HEK293 (cell line): Measurements from ENCODE around the gene FAM221B.
A peak's percentile ranks its signal among the peaks of the same experiment; 100 is the strongest.

ENCODE experiments used
- CTCF ChIA-PET: fragments of 350-600 bp; formaldehyde crosslinking; extraction: SDS; loops from one replicate; lab custom pipeline; 2021; ENCODE audit warnings: antibody characterized with exemption; lab: Yijun Ruan, JAX
- POLR2A ChIA-PET: fragments of 300-600 bp; formaldehyde crosslinking; extraction: SDS; loops from one replicate; lab custom pipeline; 2020; ENCODE audit warnings: antibody characterized with exemption, inconsistent platforms; lab: Yijun Ruan, JAX
- H3K27ac ChIP-seq: fragments of 200-500 bp; sonication (Bioruptor generic); 2 replicates; pipeline ENCODE4 v1.5.1; 2014; ENCODE audit warnings: low read depth, low read length, control low read depth, inconsistent platforms; ENCODE audit errors: extremely low read depth
- H3K36me3 ChIP-seq, 2 experiments: fragments of 200-500 bp in 1 of 2; sonication (Bioruptor generic) in 1 of 2; 1 replicate in 1 of 2; 2 replicates in 1 of 2; pipeline ENCODE4 v1.5.1; 2014 to 2017; ENCODE audit warnings: inconsistent platforms in 2 of 2, low read length in 2 of 2; ENCODE audit not compliant: control insufficient read depth in 2 of 2, insufficient read depth in 1 of 2
- H3K4me1 ChIP-seq: fragments of 200-500 bp; sonication (Bioruptor generic); 2 replicates; pipeline ENCODE4 v1.5.1; 2014; ENCODE audit warnings: mild to moderate bottlenecking, low read length, inconsistent platforms; ENCODE audit not compliant: control insufficient read depth, insufficient read depth
- H3K4me3 ChIP-seq: 2 replicates; pipeline ENCODE4 v1.5.1; 2011; ENCODE audit warnings: low read depth, mild to moderate bottlenecking, control low read depth, low read length, moderate library complexity
- H3K9me3 ChIP-seq: fragments of 200-500 bp; sonication (Bioruptor generic); 2 replicates; pipeline ENCODE4 v1.5.1; 2014; ENCODE audit warnings: low read depth, low read length, inconsistent platforms; ENCODE audit not compliant: control insufficient read depth, insufficient read depth
- CTCF ChIP-seq: fragments of 450-650 bp; formaldehyde crosslinking; IDR thresholded peaks from 2 replicates; pipeline ENCODE4 v1.5.1; 2016; ENCODE audit warnings: missing biosample characterization, missing genetic modification characterization
- GLIS1 ChIP-seq: fragments of 450-650 bp; formaldehyde crosslinking; IDR thresholded peaks from 2 replicates; pipeline ENCODE4 v1.5.1; 2016; ENCODE audit warnings: missing biosample characterization, missing genetic modification characterization
- HOXD13 ChIP-seq: sonication (generic); formaldehyde crosslinking; IDR thresholded peaks from 2 replicates; pipeline ENCODE4 v1.8.0; 2022; ENCODE audit warnings: missing genetic modification reagents, borderline replicate concordance
- KLF10 ChIP-seq: fragments of 450-650 bp; IDR thresholded peaks from 2 replicates; pipeline ENCODE4 v1.5.1; 2018; ENCODE audit warnings: missing biosample characterization, mild to moderate bottlenecking, missing genetic modification characterization
- KLF16 ChIP-seq: fragments of 450-650 bp; formaldehyde crosslinking; IDR thresholded peaks from 2 replicates; pipeline ENCODE4 v1.5.1; 2017; ENCODE audit warnings: missing biosample characterization, missing genetic modification characterization
- SCRT2 ChIP-seq: fragments of 450-650 bp; formaldehyde crosslinking; IDR thresholded peaks from 2 replicates; pipeline ENCODE4 v1.5.1; 2016; ENCODE audit warnings: missing biosample characterization, missing genetic modification characterization
- SP2 ChIP-seq: fragments of 450-650 bp; formaldehyde crosslinking; IDR thresholded peaks from 2 replicates; pipeline ENCODE4 v1.5.1; 2016; ENCODE audit warnings: missing biosample characterization, missing genetic modification characterization
- ZBTB11 ChIP-seq: fragments of 450-650 bp; formaldehyde crosslinking; conservative IDR thresholded peaks from 2 replicates; pipeline ENCODE4 v1.5.1; 2016; ENCODE audit warnings: low read depth, missing biosample characterization, missing genetic modification characterization
- ZNF2 ChIP-seq: fragments of 450-650 bp; formaldehyde crosslinking; IDR thresholded peaks from 2 replicates; pipeline ENCODE4 v1.5.1; 2016; ENCODE audit warnings: missing biosample characterization, missing genetic modification characterization
- ZNF239 ChIP-seq: fragments of 450-650 bp; formaldehyde crosslinking; IDR thresholded peaks from 2 replicates; pipeline ENCODE4 v1.5.1; 2016; ENCODE audit warnings: missing biosample characterization, missing genetic modification characterization
- ZNF335 ChIP-seq: fragments of 450-650 bp; formaldehyde crosslinking; conservative IDR thresholded peaks from 2 replicates; pipeline ENCODE4 v1.5.1; 2016; ENCODE audit warnings: missing biosample characterization, missing genetic modification characterization
- ZNF394 ChIP-seq: fragments of 450-650 bp; formaldehyde crosslinking; IDR thresholded peaks from 2 replicates; pipeline ENCODE4 v1.5.1; 2016; ENCODE audit warnings: missing biosample characterization, missing genetic modification characterization, mild to moderate bottlenecking, moderate library complexity, borderline replicate concordance
- ZNF518A ChIP-seq: fragments of 450-650 bp; formaldehyde crosslinking; conservative IDR thresholded peaks from 2 replicates; pipeline ENCODE4 v1.5.1; 2016; ENCODE audit warnings: low read depth, missing biosample characterization, missing genetic modification characterization
- ZNF561 ChIP-seq: fragments of 450-650 bp; IDR thresholded peaks from 2 replicates; pipeline ENCODE4 v1.5.1; 2018; ENCODE audit warnings: missing biosample characterization, missing genetic modification characterization, borderline replicate concordance
- ZNF580 ChIP-seq: fragments of 450-650 bp; formaldehyde crosslinking; IDR thresholded peaks from 2 replicates; pipeline ENCODE4 v1.5.1; 2016; ENCODE audit warnings: missing biosample characterization, missing genetic modification characterization
- ZNF664 ChIP-seq: fragments of 450-650 bp; formaldehyde crosslinking; IDR thresholded peaks from 2 replicates; pipeline ENCODE4 v1.5.1; 2016; ENCODE audit warnings: missing biosample characterization, missing genetic modification characterization
- ZNF768 ChIP-seq: fragments of 450-650 bp; formaldehyde crosslinking; IDR thresholded peaks from 2 replicates; pipeline ENCODE4 v1.5.1; 2018; ENCODE audit warnings: missing biosample characterization, mild to moderate bottlenecking, missing genetic modification characterization
- ZNF776 ChIP-seq: fragments of 450-650 bp; formaldehyde crosslinking; IDR thresholded peaks from 2 replicates; pipeline ENCODE4 v1.5.0; 2017; ENCODE audit warnings: missing biosample characterization, missing genetic modification characterization, borderline replicate concordance
- ZNF837 ChIP-seq: fragments of 450-650 bp; formaldehyde crosslinking; IDR thresholded peaks from 2 replicates; pipeline ENCODE4 v1.5.1; 2016; ENCODE audit warnings: missing biosample characterization, missing genetic modification characterization

The FAM221B gene

GRCh38 chr9:35814106-35814840 is 14.3 kb downstream of the FAM221B start (continued):
- TF ChIP-seq ZNF561 (tag by site-specific recombination) (no peak), ZNF768 (tag by site-specific recombination) (no peak), ZNF837 (no peak), ZNF776 (tag by site-specific recombination) (no peak), ZNF664 (no peak)

- Histone ChIP-seq H3K9me3 (no peaks in the 10 kb centered on the region), H3K36me3 (peaks cover 0 to 19% of the 10 kb centered on the region in 2 experiments; a peak in 1 of 3 replicates), H3K4me1 (no peaks in the 10 kb centered on the region), H3K27ac (no peak overlapping the region), H3K4me3 (no peak overlapping the region)
- TF ChIP-seq CTCF (0 out of 2 replicates have a peak, but pooled peaks have one; percentile 10), ZNF2 (tag by site-specific recombination) (no peak), SCRT2 (tag by site-specific recombination) (peak; percentile 80)
- CTCF ChIA-PET, result interaction anchor here (0.6 to 4.3 kb wide), 18 partner anchors 8 to 98 kb away, joined by 3 to 46 read pairs (median 6); partner anchors contain the start of gene CREB3
- POLR2A ChIA-PET, result interaction anchor here (1.0 to 3.1 kb wide), 13 partner anchors 10 to 377 kb away, joined by 3 to 13 read pairs (median 4); partner anchors contain the start of genes ARHGEF39, CCDC107, CLTA and FAM221B
Measured at GRCh38 chr9:35813434-35814105, 15.0 kb downstream of the FAM221B start.

DNA sequence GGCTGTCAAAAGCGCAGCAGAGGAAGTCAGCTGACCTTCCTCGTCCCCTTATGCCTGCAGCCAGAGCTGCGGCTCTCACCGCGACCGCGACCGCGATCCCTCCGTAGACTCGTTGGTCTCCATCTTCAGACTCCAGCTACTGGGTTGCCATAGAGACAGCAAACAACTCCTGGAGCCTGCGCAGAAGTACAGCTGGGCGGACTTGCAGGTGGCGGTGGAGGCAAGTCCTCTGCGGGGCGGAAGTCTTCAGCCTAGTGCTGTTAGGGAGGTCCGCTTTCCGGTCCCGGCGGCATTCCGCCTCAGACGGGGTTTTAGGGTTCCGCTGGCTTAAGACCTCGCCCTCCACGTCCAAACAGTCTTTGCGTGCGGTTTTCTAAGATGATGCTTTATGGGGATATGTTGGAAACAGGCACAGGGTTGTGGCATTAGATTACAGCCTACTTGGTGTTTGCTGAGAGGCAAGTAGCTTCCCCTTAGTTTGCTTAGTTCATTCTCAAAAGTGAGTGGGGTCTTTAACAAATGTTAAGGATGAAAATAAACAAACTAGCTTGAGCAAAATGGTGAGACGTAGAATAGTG is 16.4 kb downstream of the FAM221B start, which contains the start of gene SPAG8:
SPAG8 (minus strand) TSS at position 238 of the 578 bp plus-strand sequence; CDS start at position 123, 115 bp downstream.
- CTCF ChIA-PET, result interaction anchor here (0.8 to 4.3 kb wide), 11 partner anchors 10 to 196 kb away, joined by 3 to 46 read pairs (median 5); no protein-coding TSS in a partner anchor
- peak within 1 kb of the TSS; percentile 13; the same call in 1 of the 2 replicates for H3K27ac ChIP-seq
- TF ChIP-seq ZBTB11 (tag by site-specific recombination), result peak; percentile 98
- peak; percentile 75; the same call in 1 of the 2 replicates for TF ChIP-seq ZNF580 (tag by site-specific recombination)
- TF ChIP-seq ZNF518A, result peak; percentile 86
- TF ChIP-seq ZNF239 (tag by site-specific recombination), result no peak
- no peak for TF ChIP-seq HOXD13 (CRISPR knock-in tag)
- TF ChIP-seq ZNF335 (tag by site-specific recombination), result peak; percentile 73
- TF ChIP-seq ZNF394 (tag by site-specific recombination), result 0 out of 2 replicates have a peak, but pooled peaks have one; percentile 22
- peak; percentile 89 for TF ChIP-seq KLF16 (tag by site-specific recombination)
- peak; percentile 62; the same call in 1 of the 2 replicates for TF ChIP-seq ZNF2 (tag by site-specific recombination)
- peak; percentile 17; the same call in 1 of the 2 replicates for TF ChIP-seq GLIS1 (tag by site-specific recombination)
- TF ChIP-seq KLF10 (tag by site-specific recombination), result 0 out of 2 replicates have a peak, but pooled peaks have one; percentile 22
- TF ChIP-seq SP2 (tag by site-specific recombination), result peak; percentile 78

More for the DNA sequence above, 16.4 kb downstream of the FAM221B start, which contains the start of gene SPAG8:
- Histone ChIP-seq H3K9me3 (no peaks in the 10 kb centered on the region), H3K36me3 (peaks cover 0 to 34% of the 10 kb centered on the region in 2 experiments; a peak in 1 of 3 replicates), H3K4me1 (no peaks in the 10 kb centered on the region), H3K4me3 (peak within 1 kb of the TSS; percentile 42)
- POLR2A ChIA-PET, result interaction anchor here (0.6 to 3.1 kb wide), 10 partner anchors 10 to 154 kb away, joined by 3 to 13 read pairs (median 4); partner anchors contain the start of genes CCDC107, CREB3, FAM221B and GBA2
